HAP-1 (cell line): Measurements from ENCODE around the gene DIRAS1.
A peak's percentile ranks its signal among the peaks of the same experiment; 100 is the strongest.
"Not testable (repeated sequence)": the region's sequence is repeated elsewhere in the genome, so short reads cannot be mapped to it uniquely, and the experiment has no call there.

Experiments used
- DNase-seq, 2 experiments: peaks; one replicate each; pipeline ENCODE4 v3.0.0-alpha.2; 2016 to 2020; ENCODE audit warnings: low spot score in 2 of 2
- H3K27me3 ChIP-seq: fragments of 250-450 bp; sonication (Bioruptor Pico); 2 replicates; pipeline ENCODE4 v1.5.1; 2020; ENCODE audit warnings: low read depth, mild to moderate bottlenecking, moderate library complexity
- H3K36me3 ChIP-seq: fragments of 250-450 bp; sonication (Bioruptor Pico); replicated peaks from 2 replicates; pipeline ENCODE4 v1.5.1; 2020; ENCODE audit warnings: mild to moderate bottlenecking
- H3K4me1 ChIP-seq: fragments of 250-450 bp; sonication (Bioruptor Pico); 2 replicates; pipeline ENCODE4 v1.5.1; 2020; ENCODE audit warnings: mild to moderate bottlenecking
- H3K4me3 ChIP-seq: fragments of 250-450 bp; sonication (Bioruptor Pico); 2 replicates; pipeline ENCODE4 v1.5.1; 2020; ENCODE audit warnings: mild to moderate bottlenecking, moderate library complexity
- H3K9me3 ChIP-seq: fragments of 250-450 bp; sonication (Bioruptor Pico); 2 replicates; pipeline ENCODE4 v1.5.1; 2020; ENCODE audit warnings: mild to moderate bottlenecking, moderate library complexity
- in situ Hi-C: fragments of 300-500 bp; cut with MboI; formaldehyde crosslinking; loops from 3 replicates; pipeline ENCODE4 v1.14.3; 2020; ENCODE audit warnings: low sequenced_read_pairs, inconsistent platforms, mixed read lengths

Gene DIRAS1

DNA sequence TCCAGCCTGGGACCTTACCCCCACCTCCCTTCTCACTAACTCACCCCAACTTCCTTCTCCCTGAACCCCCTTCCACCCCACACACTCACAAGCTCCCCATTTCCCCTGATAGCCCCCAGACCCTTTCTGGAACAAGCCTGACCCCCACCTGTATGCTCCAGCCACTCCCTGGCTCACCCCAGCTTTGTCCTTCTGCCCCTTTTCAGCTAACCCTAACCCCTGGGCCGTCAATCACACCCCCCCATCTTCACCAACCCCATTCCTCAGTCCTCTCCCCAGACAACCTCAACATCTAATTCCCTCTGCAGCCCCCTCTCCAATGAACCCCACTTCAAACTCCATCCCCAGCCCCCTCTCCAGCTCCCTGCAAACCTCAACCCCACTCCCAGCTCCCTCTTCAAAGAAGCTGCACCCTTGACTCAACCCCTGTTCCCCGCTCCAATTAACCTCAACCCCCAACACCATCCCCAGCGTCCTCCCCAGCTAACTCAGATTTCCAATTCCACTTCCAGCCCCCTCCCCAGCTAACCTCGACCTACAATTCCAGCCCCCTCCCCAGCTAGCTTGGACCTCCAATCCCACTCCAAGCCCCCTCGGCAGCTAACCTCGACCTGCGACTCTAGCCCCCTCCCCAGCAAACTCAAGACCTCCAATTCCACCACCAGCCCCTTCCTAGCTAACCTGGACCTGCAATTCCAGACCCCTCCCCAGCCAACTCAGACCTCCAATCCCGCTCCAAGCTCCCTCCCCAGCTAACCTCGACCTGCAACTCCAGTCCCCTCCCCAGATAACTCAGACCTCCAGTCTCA lies 19.6 kb downstream of the DIRAS1 start:
- H3K36me3 ChIP-seq, result no peaks in the 10 kb centered on the region
- peak overlapping the region; percentile 48 for H3K4me3 ChIP-seq
- H3K9me3 ChIP-seq, result no peaks in the 10 kb centered on the region
- no peaks in the 10 kb centered on the region for H3K4me1 ChIP-seq
- no peak for DNase-seq
- in situ Hi-C loops, result no loop called here
- H3K27me3 ChIP-seq, result no peaks in the 10 kb centered on the region

DNA sequence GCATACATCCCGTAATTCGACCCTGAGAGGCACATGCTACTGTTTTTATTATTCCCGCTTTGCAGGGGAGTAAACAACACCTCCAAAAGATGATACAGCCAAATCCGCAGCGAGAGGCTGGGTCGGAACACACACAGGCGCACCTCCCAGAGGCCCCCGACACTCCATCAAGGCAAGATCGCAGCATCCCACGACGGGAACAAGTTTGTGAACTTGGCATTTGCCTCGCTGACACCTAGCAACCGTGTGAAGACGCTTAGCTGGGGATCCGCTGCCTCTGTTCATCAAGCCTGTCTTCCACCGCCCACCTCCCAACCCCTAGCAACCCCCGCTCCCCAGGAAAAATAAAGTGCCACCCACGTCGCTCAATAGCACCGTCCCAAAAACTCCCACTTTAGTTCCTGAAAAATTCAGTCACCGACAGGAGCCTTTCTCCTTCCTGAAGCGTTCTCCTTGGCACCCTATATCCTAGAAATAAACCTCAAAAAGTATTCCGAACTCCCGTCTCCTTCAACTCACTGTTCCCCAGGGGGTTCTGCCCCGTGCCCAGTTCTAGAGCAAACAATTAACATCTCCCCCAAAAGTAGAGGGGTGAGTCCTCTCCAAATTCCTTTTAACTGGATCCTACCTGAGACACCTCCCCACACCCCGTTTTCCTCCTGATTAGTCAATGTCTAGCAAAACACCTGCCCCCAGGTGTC lies 20.4 kb downstream of the DIRAS1 start:
- no peak for DNase-seq
- in situ Hi-C loops, result no loop called here
- H3K9me3 ChIP-seq, result no peaks in the 10 kb centered on the region
- no peaks in the 10 kb centered on the region for H3K27me3 ChIP-seq
- H3K36me3 ChIP-seq, result no peaks in the 10 kb centered on the region
- H3K4me1 ChIP-seq, result no peaks in the 10 kb centered on the region
- no peak overlapping the region for H3K4me3 ChIP-seq

DNA sequence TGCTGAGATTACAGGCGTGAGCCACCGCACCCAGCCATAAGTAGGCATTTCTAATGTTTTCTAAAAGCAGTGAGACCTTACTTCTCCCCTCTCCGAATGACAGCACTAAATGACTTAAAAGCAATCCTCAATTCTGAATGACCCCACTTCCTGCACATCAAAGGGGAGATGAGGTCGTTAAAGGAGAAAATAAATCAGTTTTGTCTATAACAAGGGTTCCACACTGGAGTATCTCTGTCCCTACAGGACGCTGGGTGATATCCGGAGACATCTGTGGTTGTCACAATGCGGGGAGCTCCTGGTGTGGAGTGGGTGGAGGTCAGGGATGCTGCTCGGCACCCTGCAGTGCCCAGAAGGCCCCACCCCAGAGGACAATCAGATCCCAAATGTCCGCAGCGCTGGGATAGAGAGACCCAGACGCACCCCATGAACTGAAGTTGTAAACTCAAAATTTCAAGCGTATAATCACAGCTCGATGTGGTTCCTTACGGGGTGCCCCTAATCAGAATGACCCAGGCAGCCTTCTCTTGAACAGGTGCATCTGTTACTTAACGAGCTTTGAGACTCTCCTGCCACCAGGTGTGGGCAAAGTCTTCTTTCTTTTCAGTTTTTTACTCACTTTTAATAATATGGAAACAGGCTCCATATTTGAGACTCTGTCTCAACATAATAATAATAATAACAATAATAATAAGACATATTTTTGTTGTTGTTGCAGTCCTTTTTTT lies 21.6 kb downstream of the DIRAS1 start:
- Histone ChIP-seq H3K36me3 (no peaks in the 10 kb centered on the region), H3K9me3 (no peaks in the 10 kb centered on the region), H3K4me3 (no peak overlapping the region), H3K27me3 (no peaks in the 10 kb centered on the region), H3K4me1 (no peaks in the 10 kb centered on the region)
- in situ Hi-C loops, result no loop called here
- no peak for DNase-seq

DNA sequence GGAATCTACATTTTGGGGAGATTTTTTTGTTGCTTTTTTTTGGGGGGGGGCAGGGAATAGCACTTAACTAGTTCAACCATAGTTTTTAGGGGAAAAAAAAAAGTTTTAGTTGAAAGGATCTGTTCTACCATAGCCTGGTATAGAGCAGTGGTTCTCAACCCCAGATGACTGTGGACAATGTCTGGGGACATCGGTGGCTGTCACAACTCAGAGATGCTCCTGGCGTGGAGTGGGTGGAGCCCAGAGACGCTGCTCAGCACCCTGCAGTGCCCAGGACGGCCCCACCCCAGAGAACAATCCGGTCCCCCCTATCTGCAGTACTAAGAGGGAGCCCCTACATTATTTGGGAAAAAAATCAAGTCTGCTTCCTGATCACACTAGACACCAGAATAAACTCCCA lies 27.0 kb downstream of the DIRAS1 start:
- H3K4me1 ChIP-seq, result no peaks in the 10 kb centered on the region
- in situ Hi-C loops, result no loop called here
- no peak overlapping the region for H3K4me3 ChIP-seq

DNA sequence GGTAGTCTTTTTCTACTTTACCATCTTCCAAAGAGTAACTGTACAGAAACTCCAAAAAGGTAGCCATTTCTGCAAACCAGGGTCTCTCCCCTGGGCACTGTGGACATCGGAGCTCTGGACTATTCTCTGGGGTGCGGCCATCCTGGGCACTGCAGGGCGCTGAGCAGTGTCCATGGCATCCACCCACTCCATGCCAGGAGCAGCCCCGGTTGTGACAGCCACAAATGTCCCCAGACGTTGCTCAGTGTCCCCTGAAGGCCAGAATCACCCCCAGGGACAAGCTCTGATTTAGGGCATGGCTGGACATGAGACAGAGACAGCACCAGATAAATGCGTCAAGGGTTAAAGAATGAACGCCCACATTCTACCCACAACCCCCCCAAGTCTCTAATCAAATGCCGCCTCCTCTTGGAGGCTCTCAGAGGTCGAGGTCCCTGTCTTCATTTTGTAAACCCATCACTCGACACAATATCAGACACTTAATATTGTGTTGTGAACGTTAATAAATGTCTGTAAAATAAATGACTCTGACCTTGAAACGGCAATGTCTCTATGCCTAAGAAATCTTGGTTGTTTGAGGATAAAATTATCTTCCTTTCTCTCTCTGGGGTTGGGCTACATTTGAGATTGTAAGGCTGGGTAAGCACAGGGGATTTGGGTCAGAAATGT lies 27.5 kb downstream of the DIRAS1 start:
- H3K4me1 ChIP-seq, result no peaks in the 10 kb centered on the region
- in situ Hi-C loops, result no loop called here

More for the DNA sequence above, 27.0 kb downstream of the DIRAS1 start:
- H3K27me3 ChIP-seq, result no peaks in the 10 kb centered on the region
- no peaks in the 10 kb centered on the region for H3K9me3 ChIP-seq
- no peak for DNase-seq
- H3K36me3 ChIP-seq, result no peaks in the 10 kb centered on the region

DNA sequence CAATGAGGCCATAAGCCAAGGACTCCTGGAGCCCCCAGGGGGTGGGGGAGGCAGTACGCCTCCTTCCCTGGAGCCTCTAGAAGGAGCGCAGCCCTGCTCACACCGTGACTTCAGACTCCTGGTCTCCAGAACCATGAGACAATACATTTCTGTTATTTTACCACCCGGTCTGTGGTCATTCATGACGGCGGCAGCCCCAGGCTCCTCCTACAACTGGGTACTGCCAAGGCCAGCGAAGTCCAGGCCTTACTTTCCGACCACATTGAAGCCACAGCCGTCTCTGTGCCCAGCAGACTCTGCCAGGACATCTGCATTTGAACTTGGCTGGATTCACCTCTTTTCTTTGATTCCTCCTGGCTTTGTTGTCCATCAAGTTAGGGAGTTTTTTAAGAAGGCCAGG lies 29.2 kb downstream of the DIRAS1 start:
- in situ Hi-C loops, result no loop called here
- Histone ChIP-seq H3K27me3 (no peaks in the 10 kb centered on the region), H3K9me3 (no peaks in the 10 kb centered on the region), H3K4me1 (no peaks in the 10 kb centered on the region), H3K36me3 (no peaks in the 10 kb centered on the region), H3K4me3 (no peak overlapping the region)
- no peak for DNase-seq

More for the DNA sequence above, 27.5 kb downstream of the DIRAS1 start:
- DNase-seq, result no peak
- Histone ChIP-seq H3K9me3 (no peaks in the 10 kb centered on the region), H3K36me3 (no peaks in the 10 kb centered on the region), H3K4me3 (no peak overlapping the region), H3K27me3 (no peaks in the 10 kb centered on the region)

DNA sequence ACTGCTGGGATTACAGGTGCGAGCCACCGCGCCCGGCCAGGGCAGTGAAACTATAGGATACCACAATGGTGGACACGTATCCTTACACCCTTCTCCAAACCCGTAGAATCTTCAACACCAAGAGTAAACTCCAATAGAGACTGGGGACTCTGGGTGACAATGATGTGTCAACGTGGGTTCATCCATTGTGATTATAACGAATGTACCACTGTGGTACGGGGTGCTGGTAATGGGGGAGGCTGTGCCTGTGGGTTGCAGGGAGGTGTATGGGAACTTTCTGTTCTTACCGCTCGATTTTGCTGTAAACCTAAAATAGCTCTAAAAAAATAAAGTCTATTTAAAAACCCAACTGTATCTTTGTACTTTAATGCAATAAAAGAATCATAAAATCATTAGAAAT lies 30.3 kb downstream of the DIRAS1 start:
- Histone ChIP-seq H3K9me3 (no peaks in the 10 kb centered on the region), H3K4me1 (no peaks in the 10 kb centered on the region), H3K4me3 (no peak overlapping the region), H3K27me3 (no peaks in the 10 kb centered on the region), H3K36me3 (no peaks in the 10 kb centered on the region)
- in situ Hi-C loops, result no loop called here
- DNase-seq, result no peak

DNA sequence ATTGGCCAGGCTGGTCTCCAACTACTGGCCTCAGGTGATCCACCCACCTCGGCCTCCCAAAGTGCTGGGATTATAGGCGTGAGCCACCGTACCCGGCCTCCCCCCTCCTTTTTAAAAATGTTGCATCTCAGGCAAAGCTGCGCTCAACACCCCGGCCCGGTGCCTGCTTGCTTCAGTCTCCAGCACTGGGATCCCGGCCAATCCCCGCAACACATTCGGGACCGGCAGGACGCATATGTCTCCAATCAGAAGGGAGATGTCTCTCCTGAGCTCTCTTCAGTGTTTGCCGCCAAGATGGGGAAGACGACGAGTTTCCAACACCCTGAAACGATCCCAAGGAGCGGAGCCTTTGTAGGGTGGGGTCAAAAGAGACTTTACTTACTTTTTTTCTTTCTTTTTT lies 34.8 kb downstream of the DIRAS1 start:
- Histone ChIP-seq H3K36me3 (no peaks in the 10 kb centered on the region), H3K4me3 (no peak overlapping the region), H3K9me3 (no peaks in the 10 kb centered on the region), H3K27me3 (no peaks in the 10 kb centered on the region), H3K4me1 (no peaks in the 10 kb centered on the region)
- in situ Hi-C loops, result no loop called here
- no peak for DNase-seq

DNA sequence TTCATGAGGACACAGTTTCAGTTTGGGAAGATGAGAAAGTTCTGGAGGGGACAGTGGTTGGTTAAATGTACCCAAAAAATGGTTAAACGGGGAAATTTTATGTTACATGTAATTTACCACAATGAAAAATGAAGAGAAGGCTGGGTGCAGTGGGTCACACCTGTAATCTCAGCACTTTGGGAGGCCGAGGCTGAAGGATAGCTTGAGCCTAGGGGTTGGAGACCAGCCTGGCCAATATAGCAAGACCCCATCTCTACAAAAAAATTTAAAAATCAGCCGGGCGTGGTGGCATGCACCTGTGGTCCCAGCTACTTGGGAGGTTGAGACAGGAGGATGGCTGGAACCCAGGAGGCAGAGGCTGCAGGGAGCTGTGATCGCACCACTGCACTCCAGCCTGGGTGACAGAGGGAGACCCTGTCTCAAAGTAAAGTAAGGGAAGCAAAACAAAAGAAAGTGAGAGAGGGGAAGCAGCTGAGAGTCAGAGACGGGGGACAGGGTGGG lies 35.9 kb downstream of the DIRAS1 start:
- no peaks in the 10 kb centered on the region for H3K27me3 ChIP-seq
- no peak overlapping the region for H3K4me3 ChIP-seq
- H3K36me3 ChIP-seq, result no peaks in the 10 kb centered on the region
- in situ Hi-C loops, result no loop called here
- DNase-seq, result no peak
- no peaks in the 10 kb centered on the region for H3K9me3 ChIP-seq
- no peaks in the 10 kb centered on the region for H3K4me1 ChIP-seq

DNA sequence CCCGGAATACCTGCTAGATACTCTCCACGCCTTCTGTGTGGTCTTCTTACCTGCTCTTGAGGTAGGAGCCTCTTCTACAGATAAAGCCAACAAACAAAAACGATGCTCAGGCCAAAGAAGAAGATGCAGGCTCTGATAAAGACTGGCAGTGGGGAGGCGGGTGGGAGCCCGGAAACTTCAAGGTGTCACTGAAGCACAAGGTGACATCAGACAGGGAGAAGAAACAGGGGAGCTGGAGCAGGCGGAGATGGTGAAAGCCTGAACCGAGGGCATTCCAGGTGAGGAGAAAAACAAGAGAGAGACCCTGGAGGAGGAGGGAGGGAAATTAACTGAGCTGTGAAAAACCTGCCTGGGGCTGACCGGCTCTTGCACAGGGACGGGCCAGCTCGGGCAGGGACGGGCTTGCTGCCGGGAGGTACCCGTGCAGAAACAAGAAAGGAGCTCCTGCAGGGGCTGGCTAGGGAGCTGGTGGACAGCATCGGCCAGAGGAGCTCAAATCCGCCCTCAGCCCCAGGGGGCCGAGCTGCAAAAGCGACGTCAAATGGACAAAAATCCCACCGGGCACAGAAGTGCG lies 37.7 kb downstream of the DIRAS1 start:
- Histone ChIP-seq H3K4me3 (no peak overlapping the region), H3K4me1 (no peaks in the 10 kb centered on the region), H3K9me3 (no peaks in the 10 kb centered on the region), H3K27me3 (no peaks in the 10 kb centered on the region), H3K36me3 (no peaks in the 10 kb centered on the region)
- in situ Hi-C loops, result no loop called here
- no peak for DNase-seq

DNA sequence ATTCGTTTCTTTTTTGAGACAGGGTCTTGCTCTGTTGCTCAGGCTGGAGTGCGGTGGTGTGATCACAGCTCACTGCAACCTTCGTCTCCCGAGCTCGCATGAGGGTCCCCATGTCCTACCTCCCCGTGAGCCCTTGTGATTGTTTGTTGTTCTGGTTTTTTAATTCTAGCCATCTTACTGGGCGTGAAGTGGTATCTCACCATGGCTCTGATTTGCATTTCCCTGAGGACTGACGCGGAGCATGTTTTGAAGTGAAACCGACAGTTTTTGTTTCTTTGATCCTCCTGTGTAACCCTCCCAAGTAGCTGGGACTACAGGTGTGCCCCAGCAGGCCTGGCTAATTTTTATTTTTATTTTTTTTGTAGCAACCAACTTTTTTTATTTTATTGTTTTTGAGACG lies 40.4 kb downstream of the DIRAS1 start:
- in situ Hi-C loops, result no loop called here
- Histone ChIP-seq H3K4me1 (no peaks in the 10 kb centered on the region), H3K4me3 (no peak overlapping the region), H3K9me3 (no peaks in the 10 kb centered on the region), H3K27me3 (no peaks in the 10 kb centered on the region), H3K36me3 (no peaks in the 10 kb centered on the region)
- no peak for DNase-seq

DNA sequence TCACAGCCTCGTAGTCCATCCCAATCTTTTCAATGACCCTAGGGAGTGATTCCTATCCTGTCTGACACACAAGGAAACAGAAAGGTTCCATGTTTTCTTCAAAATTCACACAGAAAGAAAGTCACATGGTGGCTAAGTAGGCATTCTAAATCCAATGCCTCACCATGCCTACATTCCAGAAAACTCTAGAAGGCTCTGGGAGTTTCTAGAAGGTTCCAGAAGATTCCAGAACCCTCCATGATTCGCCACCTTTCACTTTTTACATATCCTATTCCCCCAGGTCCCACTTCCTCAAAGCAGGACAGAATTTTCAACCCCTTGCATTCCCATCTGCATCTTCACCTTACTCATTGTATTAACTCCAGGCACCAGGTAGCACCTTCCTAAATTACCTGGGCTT lies 41.7 kb downstream of the DIRAS1 start:
- Histone ChIP-seq H3K4me1 (no peaks in the 10 kb centered on the region), H3K9me3 (no peaks in the 10 kb centered on the region), H3K27me3 (no peaks in the 10 kb centered on the region), H3K4me3 (no peak overlapping the region), H3K36me3 (no peaks in the 10 kb centered on the region)
- in situ Hi-C loops, result no loop called here
- no peak for DNase-seq

DNA sequence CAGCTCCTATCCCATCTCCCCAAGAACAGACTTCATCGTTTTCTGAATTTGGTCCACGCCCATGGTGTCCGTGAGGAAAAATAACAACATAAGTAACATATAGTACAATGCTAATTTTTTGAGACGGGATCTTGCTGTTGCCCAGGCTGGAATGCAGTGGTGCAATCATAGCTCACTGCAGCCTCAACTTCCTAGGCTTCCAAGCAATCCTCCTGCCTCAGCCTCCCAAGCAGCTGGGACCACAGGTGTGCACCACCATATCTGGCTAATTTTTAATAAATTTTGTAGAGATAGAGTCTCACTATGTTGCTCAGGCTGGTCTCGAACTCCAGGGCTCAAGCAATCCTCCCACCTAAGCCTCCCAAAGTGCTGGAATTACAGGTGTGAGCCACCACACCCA lies 42.2 kb downstream of the DIRAS1 start:
- H3K4me1 ChIP-seq, H3K4me3 ChIP-seq, DNase-seq, H3K9me3 ChIP-seq, H3K36me3 ChIP-seq, H3K27me3 ChIP-seq, in situ Hi-C loops: not testable (repeated sequence)
